Activated T-cell treated with anti-CD3 and anti-CD28 coated beads, Interleukin-2, amount 50 U/mL, for 48 hours (primary cell): Measurements from ENCODE around the gene RFXANK.
A peak's percentile ranks its signal among the peaks of the same experiment; 100 is the strongest.
"Not testable (repeated sequence)": the region's sequence is repeated elsewhere in the genome, so short reads cannot be mapped to it uniquely, and the experiment has no call there.

Source experiments
- DNase-seq, 2 experiments: peaks; one replicate each; pipeline ENCODE4 v3.0.0-alpha.2; 2020

RFXANK gene

DNA sequence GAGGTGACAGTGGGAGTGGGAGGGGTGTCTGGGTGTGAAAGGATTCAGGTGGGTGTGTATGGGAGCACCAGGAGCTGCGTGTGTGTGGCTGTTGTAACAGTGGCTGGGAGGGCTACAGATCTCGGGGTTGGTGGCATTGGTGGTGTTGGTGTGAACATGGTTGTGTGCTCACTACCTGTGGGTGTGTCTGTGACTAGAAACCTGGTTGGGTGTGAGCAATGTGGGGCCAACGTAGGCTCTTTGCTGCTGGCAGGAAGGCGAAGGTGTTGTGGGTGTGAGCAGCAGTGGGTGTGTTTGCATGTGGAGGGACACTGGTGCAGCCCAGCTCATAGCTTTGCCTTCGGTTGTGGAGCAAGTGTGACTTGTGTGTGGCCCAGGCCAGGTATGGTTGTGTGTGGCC, 14.9 kb downstream of the RFXANK start:
- DNase-seq = no peak

DNA sequence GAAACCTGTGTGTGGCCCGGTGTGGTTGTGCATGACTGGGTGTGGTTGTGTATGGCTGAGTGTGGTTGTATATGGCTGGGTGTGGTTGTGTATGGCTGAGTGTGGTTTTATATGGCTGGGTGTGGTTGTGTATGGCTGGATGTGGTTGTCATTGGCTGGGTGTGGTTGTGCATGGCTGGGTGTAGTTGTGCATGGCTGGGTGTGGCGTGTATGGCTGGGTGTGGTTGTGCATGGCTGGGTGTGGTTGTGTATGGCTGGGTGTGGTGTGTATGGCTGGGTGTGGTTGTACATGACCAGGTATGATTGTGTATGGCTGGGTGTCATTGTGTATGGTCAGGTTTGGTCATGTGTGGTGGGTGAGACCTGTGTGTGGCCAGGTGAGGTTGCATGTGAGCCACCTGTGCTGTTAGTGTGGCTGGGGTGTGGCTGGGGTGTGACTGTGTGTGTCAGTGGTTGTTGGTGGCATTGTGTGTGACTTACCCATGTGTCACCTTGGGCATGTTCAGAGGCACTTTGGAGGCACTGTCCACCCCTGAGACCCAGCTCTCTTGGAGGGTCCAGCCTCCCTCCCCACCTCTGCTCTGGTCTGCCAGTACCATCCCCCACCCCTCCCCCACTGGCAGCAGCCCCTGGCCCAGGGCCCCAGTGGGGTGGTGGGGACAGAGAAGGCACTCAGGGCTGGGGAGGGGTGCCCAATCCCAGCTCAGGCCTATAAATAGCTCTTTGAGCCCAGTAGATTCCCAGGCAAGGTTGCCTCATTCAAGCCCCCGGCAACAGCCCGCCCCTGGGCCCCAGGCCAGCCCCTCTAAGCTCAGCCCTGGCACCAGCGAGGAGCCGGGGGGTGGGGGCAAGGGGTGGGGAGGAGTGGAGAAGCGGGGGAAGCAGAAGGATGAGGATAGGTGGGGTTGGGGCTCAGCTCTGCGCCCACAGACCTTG, 15.8 kb downstream of the RFXANK start:
- DNase-seq = no peak

DNA sequence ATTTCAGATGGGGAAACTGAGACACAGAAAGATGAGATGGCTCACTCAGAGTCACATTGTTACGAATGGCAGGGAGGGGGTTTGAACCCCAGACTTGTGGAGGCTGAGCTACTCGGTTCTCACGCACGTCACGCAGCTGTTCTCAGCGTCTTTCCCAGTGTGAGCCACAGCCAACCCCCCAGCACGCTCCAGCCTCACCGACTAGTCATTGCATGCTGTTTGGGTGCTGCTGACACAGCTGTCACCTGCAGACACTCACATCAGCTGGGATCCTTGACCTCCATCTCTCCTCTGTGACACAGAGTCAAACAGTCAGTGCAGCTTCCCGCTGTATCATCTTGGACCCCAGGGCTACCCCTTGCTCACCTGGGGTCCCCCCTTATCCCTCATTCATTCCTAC, 17.3 kb downstream of the RFXANK start:
- DNase-seq = no peak

DNA sequence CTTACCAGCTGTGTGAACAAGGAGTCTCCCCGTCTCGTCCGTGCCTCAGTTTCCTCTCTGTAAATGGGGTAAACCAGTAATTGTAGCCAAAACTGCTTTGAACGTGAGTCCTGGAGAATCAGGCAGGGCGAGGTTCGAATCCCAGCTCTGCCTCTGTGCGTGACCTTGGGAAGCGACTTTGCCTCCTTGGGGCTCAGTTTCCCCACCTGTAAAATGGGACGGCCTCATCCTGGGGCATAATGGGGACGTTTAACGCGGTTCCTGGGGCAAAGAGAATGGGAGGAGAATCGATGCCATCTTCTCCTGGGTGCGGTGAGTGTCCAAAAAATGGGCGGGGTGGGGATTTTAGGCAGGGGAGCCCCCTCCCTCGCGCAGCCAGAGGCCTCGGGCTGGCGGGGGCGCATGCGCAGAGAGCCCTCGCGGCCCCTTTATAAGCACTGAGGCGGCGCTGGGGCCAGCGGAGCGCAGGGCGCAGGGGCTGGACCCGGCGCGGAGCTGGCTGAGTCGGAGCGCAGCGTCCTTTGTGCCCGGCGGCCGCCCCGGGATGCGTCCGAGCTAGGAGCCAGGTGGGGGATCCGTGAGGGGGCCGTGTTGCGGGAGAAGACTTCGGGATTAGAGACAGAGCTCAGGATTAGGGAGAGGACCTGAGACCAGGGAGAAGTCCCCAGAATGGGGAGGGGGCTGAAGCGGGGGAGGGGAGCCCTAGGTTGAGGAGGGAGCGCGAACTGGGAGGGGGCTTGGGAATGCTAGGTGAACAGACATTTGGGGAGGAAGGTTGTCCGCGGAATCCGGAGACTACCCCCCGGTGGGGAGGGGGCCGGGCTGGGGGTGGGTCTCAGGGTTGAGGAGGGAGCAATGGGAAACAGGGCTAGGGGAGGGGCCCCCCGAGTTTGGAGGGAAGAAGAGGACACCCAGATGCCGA, 19.7 kb downstream of the RFXANK start, which contains the start of gene NCAN:
TSS of gene NCAN (plus strand) at position 460 of the 922 bp plus-strand sequence. CDS start 4,996 bp downstream, outside the sequence.
- no peak for DNase-seq

DNA sequence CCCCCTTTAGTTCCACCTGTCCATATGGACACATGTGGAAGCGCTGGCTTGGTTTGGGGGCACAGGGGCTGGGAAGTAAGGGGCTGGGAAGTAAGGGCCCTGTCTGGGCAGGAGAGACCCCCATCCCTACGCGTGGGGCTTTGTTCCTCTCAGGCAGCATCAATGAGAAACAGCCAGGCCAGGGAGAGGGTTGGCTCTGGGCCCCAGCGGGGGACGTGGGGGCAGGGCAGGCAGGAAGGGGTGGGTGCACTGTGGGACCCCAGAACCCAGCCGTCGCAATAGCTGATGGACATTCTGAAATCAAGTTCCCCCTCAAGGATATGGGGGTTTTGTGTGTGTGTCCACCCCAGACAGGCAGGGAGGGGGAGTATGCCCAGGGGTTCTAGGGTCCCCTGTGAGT, 20.9 kb downstream of the RFXANK start:
- DNase-seq = no peak

DNA sequence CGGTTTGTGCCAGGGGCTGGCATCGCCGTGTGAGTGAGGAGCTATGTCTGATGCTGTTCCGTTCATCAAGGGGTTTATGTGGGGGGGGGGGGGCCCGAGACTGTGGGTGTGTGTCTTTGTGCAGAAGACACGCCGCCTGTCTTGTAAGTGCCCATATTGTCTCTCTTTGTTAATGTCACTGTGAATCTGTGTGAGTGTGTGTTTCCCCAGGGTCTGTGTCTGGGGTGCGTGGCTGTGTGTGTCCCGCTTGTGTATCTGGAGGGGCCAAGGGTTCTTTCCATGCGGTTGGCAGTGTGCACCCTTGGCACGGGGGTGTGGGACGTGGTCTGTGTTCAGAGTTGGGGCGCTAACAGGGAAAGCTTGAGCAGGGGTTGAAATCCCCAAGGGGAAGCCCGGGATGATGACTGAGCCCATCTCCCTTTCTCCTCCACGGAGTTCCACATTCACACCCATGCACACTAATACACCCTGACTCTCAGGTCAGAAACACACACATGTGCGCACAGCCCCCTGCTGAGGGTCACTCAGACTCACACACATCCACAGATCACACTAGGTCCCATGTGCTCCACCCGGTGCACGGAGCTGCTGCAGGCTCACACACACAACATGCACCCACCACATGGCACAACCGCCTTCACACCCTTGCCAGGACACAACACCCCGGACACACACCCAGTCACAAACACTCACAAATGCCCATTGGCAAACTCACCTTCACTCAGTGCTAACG, 21.5 kb downstream of the RFXANK start:
- DNase-seq = no peak

DNA sequence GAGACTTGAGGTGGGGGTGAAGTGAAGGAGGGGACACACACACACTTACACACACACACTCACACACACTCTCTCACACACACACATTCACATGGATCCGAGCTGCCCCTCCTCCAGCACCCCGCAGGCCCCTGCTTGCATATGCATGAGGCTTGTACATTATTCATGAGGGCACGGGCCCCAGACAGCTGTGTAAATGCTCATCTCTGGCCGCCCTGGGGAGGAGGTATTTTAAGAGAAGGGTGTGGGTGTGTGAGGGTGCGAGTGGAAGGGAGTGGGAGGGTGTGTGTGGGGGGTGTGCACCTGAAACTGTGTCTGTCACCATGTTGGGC, 22.1 kb downstream of the RFXANK start:
- no peak for DNase-seq

DNA sequence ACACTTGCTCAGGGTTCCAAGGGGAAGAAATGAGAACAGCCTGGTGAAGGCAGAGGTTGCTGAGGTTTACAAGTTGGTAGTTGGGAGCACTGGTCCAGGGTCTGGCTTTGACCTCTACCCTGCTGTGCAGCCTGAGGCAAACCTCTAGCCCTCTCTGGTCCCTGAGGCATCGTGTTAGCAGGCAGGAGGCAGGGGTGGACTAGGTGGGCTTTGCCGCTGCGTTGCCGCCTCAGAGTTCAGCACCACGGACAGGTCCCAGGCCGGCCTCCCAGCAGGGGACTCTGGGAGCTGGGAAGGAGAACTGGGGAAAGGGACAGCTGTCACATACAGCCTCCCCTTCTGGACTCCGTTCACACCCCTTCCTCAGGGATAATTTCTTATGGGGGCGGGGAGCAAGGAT, 22.8 kb downstream of the RFXANK start:
- DNase-seq = peak; percentile 39 to 49

DNA sequence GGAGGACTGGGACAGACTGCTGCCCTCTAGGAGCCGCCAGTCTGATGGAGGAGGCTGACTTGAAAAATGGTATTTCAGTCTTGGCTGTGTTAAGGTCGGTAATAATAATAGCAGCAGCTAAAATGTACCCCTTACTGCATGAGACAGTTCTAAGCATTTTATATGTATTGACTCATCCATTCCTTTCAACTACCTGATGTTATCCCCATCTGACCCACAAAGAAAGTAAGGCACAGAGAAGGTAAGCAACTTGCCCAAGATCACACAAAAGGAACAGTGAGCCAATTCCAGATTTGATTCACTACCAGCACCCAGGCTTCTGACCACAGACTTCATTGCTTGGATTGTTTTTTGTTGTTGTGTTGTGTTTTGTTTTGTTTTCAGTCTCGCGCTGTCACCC, 23.7 kb downstream of the RFXANK start:
- no peak for DNase-seq

DNA sequence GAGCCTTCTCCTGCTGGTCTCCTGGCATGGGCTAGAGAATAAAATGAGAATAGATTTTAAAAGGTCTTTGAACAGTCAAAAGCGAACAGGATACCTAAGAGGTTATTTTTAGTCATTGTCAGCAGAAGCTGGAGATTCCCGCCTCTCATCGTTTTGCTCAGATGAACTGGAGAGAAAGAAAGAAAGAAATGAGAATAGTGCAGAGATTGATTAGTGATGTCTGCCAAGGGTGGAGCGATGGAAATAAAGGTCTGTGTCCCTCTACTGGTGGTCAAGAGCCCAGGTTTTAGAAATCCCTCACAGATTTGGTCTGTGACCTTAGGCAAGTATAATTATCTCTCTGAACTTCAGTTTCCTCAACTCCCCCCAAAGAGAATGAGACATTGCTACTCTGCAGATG, 25.0 kb downstream of the RFXANK start:
- DNase-seq = no peak

DNA sequence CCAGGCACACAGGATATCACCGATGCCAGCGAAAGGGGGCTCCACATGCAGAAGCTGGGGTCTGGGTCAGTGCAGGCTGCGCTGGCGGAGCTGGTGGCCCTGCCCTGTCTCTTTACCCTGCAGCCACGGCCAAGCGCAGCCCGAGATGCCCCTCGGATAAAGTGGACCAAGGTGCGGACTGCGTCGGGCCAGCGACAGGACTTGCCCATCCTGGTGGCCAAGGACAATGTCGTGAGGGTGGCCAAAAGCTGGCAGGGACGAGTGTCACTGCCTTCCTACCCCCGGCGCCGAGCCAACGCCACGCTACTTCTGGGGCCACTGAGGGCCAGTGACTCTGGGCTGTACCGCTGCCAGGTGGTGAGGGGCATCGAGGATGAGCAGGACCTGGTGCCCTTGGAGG, 26.9 kb downstream of the RFXANK start:
- DNase-seq = no peak

DNA sequence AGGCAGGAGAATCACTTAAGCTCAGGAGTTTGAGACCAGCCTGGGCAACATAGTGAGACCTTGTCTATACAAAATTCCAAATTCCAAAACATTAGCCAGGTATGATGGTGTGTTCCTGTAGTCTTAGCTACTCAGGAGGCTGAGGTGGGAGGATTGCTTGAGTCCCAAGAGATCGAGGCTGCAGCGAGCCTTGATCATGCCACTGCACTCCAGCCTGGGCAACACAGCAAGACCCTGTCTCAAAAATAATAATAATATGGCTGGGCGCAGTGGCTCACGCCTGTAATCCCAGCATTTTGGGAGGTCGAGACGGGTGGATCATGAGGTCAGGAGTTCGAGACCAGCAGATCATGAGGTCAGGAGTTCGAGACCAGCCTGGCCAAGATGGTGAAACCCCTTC, 28.9 kb downstream of the RFXANK start:
- not testable (repeated sequence) for DNase-seq

DNA sequence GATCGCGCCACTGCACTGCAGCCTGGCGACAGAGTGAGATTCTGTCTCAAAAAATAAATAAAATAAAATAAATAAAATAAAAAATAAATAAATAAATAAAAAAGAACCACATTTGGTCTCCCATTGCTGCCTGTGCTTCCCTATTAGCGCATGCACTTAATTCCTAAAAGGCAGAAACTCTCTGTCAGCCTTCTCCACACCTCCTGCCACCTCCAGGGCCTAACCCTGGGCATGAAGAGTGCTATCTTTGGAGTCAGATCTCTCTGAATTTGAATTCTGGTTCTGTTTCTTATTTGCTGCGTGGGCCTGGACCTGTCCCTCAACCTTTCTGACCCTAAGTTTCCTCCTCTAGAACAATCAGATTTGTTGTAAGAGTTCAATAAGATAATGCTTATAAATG, 31.0 kb downstream of the RFXANK start:
- DNase-seq = no peak

DNA sequence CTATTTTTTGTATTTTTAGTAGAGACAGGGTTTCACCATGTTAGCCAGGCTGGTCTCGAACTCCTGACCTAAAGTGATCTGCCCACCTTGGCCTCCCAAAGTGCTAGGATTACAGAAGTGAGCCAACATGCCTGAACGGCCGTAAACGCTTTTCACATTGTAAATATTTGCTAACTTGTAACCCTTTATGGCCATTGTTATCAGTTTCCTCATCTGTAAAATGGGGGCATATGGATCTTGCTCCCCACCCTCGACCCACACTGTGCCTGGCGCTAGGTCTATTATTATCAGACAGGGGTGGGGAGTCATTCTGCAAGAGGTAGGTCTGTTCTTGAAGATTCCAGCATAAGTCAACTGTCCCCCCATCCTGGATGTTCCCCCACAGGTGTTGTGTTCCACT, 31.6 kb downstream of the RFXANK start:
- no peak for DNase-seq

DNA sequence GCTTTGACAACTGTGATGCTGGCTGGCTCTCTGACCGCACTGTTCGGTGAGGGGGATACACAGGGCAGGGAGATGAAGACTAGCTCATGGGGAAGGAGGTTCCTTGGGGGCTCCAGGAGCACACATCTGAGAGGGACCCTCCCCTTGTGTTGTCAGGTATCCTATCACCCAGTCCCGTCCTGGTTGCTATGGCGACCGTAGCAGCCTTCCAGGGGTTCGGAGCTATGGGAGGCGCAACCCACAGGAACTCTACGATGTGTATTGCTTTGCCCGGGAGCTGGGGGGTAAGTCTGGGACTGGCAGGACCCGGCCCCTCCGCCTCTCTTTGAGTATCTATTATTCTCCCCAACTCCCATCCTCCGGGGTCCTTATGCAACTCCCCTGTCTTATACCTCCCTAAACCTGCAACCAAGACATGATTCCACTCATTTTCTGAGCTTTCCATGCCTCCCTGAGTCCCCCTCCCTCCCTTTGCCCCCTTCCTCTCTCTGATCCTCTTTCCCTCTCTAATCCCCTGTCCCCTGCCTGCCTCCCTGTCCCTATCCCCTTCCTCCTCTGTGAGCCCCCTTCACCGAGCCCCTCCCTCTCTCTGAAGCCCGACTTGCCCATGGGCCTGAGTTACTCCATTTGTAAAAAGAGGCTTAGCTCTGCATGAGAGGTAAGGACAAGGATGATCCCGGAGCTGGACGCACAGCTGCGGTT, 32.2 kb downstream of the RFXANK start:
- no peak for DNase-seq

DNA sequence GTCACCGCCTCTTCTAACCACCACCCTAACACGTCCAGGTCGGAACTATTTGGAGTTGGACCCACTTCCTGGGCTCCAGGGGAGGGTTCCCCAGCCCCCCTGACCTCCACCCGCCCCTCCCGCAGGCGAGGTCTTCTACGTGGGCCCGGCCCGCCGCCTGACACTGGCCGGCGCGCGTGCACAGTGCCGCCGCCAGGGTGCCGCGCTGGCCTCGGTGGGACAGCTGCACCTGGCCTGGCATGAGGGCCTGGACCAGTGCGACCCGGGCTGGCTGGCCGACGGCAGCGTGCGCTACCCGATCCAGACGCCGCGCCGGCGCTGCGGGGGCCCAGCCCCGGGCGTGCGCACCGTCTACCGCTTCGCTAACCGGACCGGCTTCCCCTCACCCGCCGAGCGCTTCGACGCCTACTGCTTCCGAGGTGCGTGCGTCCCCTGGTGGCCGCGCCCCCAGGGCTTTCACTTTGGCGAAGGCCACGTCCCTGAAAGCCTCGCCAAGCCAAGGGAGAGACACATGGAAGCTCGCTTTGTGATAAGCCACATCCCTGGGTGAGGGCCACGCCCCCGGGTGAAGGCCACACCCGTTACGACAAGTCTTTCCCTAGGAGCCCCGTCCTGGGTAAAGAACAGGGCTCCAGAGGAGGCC, 32.9 kb downstream of the RFXANK start:
- DNase-seq = peak; percentile 82 to 86

DNA sequence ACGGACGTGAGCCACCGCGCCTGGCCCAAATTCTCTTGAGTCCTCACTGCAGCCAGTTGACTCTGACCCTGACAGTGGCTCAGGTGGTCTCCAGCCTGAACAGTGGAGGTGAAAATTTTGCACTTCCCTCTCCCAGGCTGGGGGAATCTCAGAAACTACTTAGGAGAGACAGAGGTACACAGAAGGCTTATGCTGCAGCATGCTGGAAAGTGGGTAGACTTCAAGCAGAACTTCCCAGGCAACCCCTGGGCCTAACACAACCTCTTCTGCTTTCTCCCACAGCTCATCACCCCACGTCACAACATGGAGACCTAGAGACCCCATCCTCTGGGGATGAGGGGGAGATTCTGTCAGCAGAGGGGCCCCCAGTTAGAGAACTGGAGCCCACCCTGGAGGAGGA, 34.1 kb downstream of the RFXANK start:
- no peak for DNase-seq

DNA sequence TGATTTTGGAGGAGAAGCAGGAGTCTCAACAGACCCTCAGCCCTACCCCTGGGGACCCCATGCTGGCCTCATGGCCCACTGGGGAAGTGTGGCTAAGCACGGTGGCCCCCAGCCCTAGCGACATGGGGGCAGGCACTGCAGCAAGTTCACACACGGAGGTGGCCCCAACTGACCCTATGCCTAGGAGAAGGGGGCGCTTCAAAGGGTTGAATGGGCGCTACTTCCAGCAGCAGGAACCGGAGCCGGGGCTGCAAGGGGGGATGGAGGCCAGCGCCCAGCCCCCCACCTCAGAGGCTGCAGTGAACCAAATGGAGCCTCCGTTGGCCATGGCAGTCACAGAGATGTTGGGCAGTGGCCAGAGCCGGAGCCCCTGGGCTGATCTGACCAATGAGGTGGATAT, 34.6 kb downstream of the RFXANK start:
- no peak for DNase-seq

DNA sequence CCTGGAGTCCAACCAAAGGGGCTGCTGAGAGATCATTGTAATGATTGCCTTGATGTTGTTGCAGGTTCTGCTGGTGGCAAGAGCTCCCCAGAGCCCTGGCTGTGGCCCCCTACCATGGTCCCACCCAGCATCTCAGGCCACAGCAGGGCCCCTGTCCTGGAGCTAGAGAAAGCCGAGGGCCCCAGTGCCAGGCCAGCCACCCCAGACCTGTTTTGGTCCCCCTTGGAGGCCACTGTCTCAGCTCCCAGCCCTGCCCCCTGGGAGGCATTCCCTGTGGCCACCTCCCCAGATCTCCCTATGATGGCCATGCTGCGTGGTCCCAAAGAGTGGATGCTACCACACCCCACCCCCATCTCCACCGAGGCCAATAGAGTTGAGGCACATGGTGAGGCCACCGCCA, 35.2 kb downstream of the RFXANK start:
- no peak for DNase-seq

DNA sequence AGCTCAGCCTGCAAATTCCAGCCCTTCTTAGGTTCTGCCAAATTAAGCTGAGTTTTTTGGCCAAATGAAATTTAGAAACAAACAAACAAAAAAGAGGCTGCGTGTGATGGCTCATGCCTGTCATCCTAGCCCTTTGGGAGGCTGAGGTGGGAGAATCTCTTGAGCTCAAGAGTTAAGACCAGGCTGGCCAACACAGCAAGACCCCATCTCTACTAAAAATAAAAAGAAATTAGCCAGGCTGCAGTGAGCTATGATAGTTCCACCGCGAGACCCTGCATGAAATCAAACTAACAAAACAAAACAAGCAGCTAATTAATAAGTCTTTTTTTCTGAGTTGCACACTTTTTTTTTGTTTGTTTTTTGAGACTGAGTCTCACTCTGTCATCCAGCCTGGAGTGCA, 37.6 kb downstream of the RFXANK start:
- no peak for DNase-seq

DNA sequence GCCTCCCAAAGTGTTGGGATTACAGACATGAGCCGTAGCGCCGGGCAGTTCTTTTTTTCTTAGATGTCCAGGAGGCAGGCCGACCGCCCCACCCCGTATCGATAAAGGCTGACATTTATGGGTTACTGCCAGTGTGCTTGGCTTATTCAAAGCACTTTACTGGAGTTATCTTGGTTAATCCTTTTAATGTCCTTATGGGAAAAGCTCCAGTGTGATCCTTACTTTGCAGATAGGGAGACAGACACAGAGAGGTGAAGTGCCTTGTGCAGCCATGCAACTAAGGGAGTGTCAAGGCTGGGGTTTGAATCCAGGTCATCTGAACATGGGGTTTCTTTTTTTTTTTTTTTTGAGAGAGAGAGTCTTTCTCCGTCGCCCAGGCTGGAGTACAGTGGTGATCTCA, 38.9 kb downstream of the RFXANK start:
- DNase-seq = no peak

DNA sequence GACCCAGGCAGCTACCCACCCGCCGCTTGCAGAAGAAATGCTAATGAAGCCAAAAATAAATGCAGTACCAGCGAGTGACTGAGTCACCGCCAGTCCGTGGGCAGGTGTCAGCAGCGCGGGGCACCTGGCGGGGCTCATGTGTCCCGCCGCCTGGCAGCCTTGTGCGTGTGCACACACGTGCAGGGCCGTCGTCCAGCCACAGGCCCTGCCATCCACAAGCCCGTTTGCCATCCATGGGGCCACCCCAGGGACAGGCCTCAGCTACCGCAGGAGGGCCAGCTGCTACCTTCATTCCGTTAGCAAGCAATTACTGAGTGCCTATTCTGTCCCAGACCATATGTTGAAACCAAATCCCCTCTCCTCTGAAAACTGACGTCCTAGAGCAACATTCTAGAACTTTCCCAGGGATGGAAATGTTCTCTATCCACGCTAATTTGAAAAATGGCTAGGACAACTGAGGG, 40.2 kb downstream of the RFXANK start:
- no peak for DNase-seq
